Activated naive CD4-positive, alpha-beta T cell treated with anti-CD3 and anti-CD28 coated beads for 36 hours (primary cell): Measurements from ENCODE around the gene SLC9A3. TPM values are rescaled to one million over a fixed set of nuclear protein-coding genes. Genes with fewer than 3 reads are reported as not detected.
A peak's percentile ranks its signal among the peaks of the same experiment; 100 is the strongest.

Experiments used
- CTCF ChIA-PET: fragments of 350-600 bp; sonication (Branson Sonifier 250); formaldehyde crosslinking; loops from one replicate; lab custom pipeline; 2021; ENCODE audit warnings: antibody characterized with exemption; lab: Charles Lee
- DNase-seq: peaks from one replicate; pipeline ENCODE4 v3.0.0-alpha.2; 2020
- H3K27ac Mint-ChIP-seq: one replicate; pipeline ENCODE4 v1.8.0; 2021; ENCODE audit warnings: mild to moderate bottlenecking, mixed read lengths
- H3K27me3 Mint-ChIP-seq: one replicate; pipeline ENCODE4 v1.8.0; 2021; ENCODE audit warnings: low read depth, mixed read lengths
- H3K36me3 Mint-ChIP-seq: one replicate; pipeline ENCODE4 v1.8.0; 2021; ENCODE audit warnings: low read depth, mixed read lengths
- H3K4me1 Mint-ChIP-seq: one replicate; pipeline ENCODE4 v1.8.0; 2021; ENCODE audit warnings: low read depth, mixed read lengths
- H3K4me3 Mint-ChIP-seq: one replicate; pipeline ENCODE4 v1.8.0; 2021; ENCODE audit warnings: mild to moderate bottlenecking, moderate library complexity, mixed read lengths
- H3K9me3 Mint-ChIP-seq: one replicate; pipeline ENCODE4 v1.8.0; 2021; ENCODE audit warnings: mixed read lengths
- intact Hi-C: fragments of 100-400 bp; cut with micrococcal nuclease; formaldehyde crosslinking; loops from one replicate; pipeline ENCODE4 v1.15.1; 2023
- total RNA-seq, 2 experiments: library from RNA; stranded (reverse); gene quantifications; one replicate each; pipeline ENCODE4 v1.2.3, GENCODE V29; 2021

SLC9A3 gene
- total RNA-seq, 2 experiments from 2014 or later = 1.6 to 2.3 TPM

DNA sequence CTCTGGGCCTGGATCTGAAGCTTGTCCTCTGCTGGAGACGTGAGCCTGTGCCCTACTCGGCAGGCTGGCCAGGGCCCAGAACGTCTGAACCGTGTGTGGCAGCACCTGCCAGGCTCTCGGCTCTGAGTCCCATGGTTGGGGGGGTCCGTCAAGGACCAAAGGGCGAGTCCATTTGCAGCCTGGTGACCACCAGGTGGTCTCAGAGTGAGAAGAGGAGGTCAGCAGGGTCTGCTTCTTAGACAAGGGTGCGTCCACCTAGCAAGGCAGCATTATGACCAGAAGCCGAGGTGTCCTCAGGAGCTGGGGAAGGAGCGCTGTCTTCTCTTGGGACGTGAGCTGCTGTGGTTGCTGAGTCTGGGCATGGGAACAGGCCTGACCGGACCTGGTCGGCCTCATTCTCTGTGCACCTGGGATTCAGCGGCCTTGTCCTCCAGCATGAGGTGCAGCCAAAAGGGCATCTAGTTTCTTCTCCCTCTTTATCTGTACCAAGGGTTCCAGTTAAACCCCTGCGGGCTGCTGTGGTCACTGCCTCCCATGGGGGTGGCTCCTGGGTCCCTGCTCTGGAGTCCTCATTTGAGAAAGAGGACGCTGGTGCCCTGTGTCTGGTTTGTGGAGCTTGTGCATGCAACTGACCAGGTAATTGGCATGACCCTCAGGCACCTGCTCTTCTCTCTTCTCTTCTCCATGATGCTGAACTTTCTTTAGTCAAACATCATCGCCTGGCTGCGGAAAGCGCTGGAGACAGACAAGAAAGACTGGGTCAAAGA, 66.9 kb downstream of the SLC9A3 start:
- intact Hi-C loops = loop anchor here (5.0 kb wide), 1 partner anchor 240 kb away; the partner anchor contains the start of genes CCDC127 and SDHA
- no peak overlapping the region for H3K4me3 Mint-ChIP-seq
- no peak overlapping the region for H3K27ac Mint-ChIP-seq
- DNase-seq = no peak
- H3K9me3 Mint-ChIP-seq = peaks cover 4% of the 10 kb centered on the region
- no peaks in the 10 kb centered on the region for H3K27me3 Mint-ChIP-seq
- H3K4me1 Mint-ChIP-seq = peaks cover 57% of the 10 kb centered on the region
- CTCF ChIA-PET = interaction anchor here (4.0 kb wide), 1 partner anchor 10 kb away, joined by 27 read pairs; no protein-coding TSS in a partner anchor
- H3K36me3 Mint-ChIP-seq = peaks cover 60% of the 10 kb centered on the region

DNA sequence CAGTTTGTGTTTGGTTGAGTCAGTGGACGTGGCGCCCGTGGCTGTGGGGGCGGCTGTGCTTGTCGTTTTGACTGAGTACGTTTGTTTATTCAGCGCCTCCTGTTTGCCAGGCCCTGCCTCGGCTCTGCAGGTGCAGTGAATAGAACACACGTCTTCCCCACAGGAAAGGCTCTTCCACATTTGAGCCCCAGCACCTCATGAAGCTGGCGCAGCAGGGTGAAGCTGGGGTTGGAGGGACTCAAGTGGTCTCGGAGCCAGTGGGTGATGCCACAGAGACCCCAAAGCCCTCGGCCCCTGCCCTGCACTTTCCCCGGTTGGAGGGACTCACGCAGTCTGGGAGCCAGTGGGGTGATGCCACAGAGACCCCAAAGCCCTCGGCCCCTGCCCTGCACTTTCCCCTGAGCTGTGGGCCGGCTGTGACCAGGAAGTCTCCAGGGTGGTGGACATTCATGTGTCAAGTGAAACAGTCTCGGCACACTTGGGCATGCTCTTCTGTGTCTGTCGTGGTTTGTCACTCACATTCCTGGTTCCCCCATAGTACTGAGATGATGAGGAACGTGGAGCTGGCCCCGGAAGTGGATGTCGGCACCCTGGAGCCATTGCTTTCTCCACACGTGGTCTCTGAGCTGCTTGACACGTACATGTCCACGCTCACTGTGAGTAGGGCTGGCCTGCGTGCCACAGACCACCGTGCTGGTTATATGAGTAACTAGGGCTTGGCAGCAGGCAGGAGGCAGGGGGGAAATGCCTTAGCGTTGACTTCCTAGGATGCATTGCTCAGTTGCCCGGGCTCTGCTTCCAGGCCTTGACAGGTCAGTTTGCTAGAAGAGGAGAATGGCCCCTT, 67.7 kb downstream of the SLC9A3 start:
- Mint-ChIP-seq H3K27ac (no peak overlapping the region), H3K27me3 (no peaks in the 10 kb centered on the region), H3K9me3 (peaks cover 12% of the 10 kb centered on the region), H3K36me3 (peaks cover 60% of the 10 kb centered on the region), H3K4me1 (peaks cover 52% of the 10 kb centered on the region), H3K4me3 (no peak overlapping the region)
- no peak for DNase-seq
- intact Hi-C loops = loop anchor here (5.0 kb wide), 1 partner anchor 239 kb away; the partner anchor contains the start of genes CCDC127 and SDHA
- CTCF ChIA-PET = interaction anchor here (4.0 kb wide), 1 partner anchor 9 kb away, joined by 27 read pairs; no protein-coding TSS in a partner anchor

DNA sequence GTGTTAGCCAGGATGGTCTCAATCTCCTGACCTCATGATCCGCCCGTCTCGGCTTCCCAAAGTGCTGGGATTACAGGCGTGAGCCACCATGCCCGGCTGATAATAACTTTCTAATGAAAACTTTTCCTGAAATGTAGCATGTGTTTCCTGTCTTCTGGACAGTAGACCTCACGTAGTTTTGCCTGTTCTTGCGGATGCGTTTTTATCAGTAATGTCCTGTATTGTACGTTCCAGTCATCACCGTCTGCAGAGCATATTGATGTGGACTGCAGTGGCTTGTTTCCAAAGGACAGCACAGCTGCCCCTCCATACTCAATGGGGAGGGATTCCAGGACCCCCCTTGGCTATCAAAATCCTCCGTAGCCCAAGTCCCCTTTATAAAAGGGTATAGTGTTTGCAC, 68.4 kb downstream of the SLC9A3 start:
- Mint-ChIP-seq H3K4me3 (no peak overlapping the region), H3K27ac (no peak overlapping the region), H3K27me3 (no peaks in the 10 kb centered on the region), H3K9me3 (peaks cover 19% of the 10 kb centered on the region), H3K4me1 (peaks cover 51% of the 10 kb centered on the region), H3K36me3 (peaks cover 66% of the 10 kb centered on the region)
- intact Hi-C loops = loop anchor here (5.0 kb wide), 1 partner anchor 239 kb away; the partner anchor contains the start of genes CCDC127 and SDHA
- DNase-seq = no peak
- CTCF ChIA-PET = no interaction called here

- no peak for DNase-seq
- no peak overlapping the region for H3K27ac Mint-ChIP-seq
- CTCF ChIA-PET = no interaction called here
- H3K4me1 Mint-ChIP-seq = peaks cover 43% of the 10 kb centered on the region
- H3K27me3 Mint-ChIP-seq = no peaks in the 10 kb centered on the region
- H3K4me3 Mint-ChIP-seq = no peak overlapping the region
- peaks cover 20% of the 10 kb centered on the region for H3K9me3 Mint-ChIP-seq
- intact Hi-C loops = loop anchor here (5.0 kb wide), 2 partner anchors 238 to 437 kb away; partner anchors contain the start of genes BRD9, CCDC127, SDHA and TRIP13
- H3K36me3 Mint-ChIP-seq = peaks cover 66% of the 10 kb centered on the region
Observed at GRCh38 chr5:454936-455335, 69.3 kb downstream of the SLC9A3 start.

GRCh38 chr5:453725-454481, 70.3 kb downstream of the SLC9A3 start:
- Mint-ChIP-seq H3K27ac (peak overlapping the region; percentile 50), H3K36me3 (peaks cover 69% of the 10 kb centered on the region), H3K9me3 (peaks cover 20% of the 10 kb centered on the region), H3K4me1 (peaks cover 32% of the 10 kb centered on the region), H3K4me3 (no peak overlapping the region), H3K27me3 (no peaks in the 10 kb centered on the region)
- CTCF ChIA-PET = interaction anchor here (2.0 kb wide), 1 partner anchor 10 kb away, joined by 4 read pairs; no protein-coding TSS in a partner anchor
- intact Hi-C loops = loop anchor here (5.0 kb wide), 1 partner anchor 438 kb away; the partner anchor contains the start of genes BRD9 and TRIP13
- no peak for DNase-seq

DNA sequence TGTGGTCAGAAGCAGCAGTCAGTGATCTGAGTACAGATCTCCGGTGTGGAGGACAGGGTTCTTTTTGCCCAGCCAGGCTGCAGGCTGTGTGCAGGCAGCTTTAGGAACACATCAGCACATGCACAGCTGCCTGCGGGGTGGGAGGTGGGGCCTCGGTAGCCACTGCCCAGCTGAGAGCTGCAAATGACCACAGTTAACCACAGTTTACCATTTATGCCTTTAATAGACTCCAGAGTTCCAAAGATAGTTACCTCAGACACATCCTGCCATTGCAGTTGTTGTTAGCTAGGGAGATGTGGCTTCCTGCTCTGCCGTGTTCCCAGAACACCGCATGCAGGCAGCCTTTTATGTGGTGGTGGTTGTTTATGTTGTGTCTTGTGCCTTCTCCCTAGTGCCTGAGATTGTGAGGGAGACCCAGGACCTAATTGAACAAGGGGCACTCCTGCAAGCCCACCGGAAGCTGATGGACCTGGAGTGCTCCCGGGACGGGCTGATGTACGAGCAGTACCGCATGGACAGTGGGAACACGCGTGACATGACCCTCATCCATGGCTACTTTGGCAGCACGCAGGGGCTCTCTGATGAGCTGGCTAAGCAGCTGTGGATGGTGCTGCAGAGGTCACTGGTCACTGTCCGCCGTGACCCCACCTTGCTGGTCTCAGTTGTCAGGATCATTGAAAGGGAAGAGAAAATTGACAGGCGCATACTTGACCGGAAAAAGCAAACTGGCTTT, 71.1 kb downstream of the SLC9A3 start:
- H3K36me3 Mint-ChIP-seq = peaks cover 68% of the 10 kb centered on the region
- no peak overlapping the region for H3K4me3 Mint-ChIP-seq
- peaks cover 28% of the 10 kb centered on the region for H3K4me1 Mint-ChIP-seq
- intact Hi-C loops = loop anchor here (5.0 kb wide), 1 partner anchor 439 kb away; the partner anchor contains the start of genes BRD9 and TRIP13
- H3K9me3 Mint-ChIP-seq = peaks cover 20% of the 10 kb centered on the region
- DNase-seq = no peak
- CTCF ChIA-PET = interaction anchor here (0.7 to 2.0 kb wide), 2 partner anchors 9 to 10 kb away, joined by 3 to 4 read pairs; no protein-coding TSS in a partner anchor
- no peaks in the 10 kb centered on the region for H3K27me3 Mint-ChIP-seq
- peak overlapping the region; percentile 76 for H3K27ac Mint-ChIP-seq

- Mint-ChIP-seq H3K36me3 (peaks cover 69% of the 10 kb centered on the region), H3K27me3 (no peaks in the 10 kb centered on the region), H3K27ac (no peak overlapping the region), H3K4me3 (no peak overlapping the region), H3K4me1 (peaks cover 27% of the 10 kb centered on the region), H3K9me3 (peaks cover 20% of the 10 kb centered on the region)
- no peak for DNase-seq
- intact Hi-C loops = loop anchor here (5.0 kb wide), 1 partner anchor 440 kb away; the partner anchor contains the start of genes BRD9 and TRIP13
- CTCF ChIA-PET = interaction anchor here (2.0 kb wide), 1 partner anchor 7 kb away, joined by 4 read pairs; no protein-coding TSS in a partner anchor
Observed at GRCh38 chr5:451587-452458, 72.4 kb downstream of the SLC9A3 start.

DNA sequence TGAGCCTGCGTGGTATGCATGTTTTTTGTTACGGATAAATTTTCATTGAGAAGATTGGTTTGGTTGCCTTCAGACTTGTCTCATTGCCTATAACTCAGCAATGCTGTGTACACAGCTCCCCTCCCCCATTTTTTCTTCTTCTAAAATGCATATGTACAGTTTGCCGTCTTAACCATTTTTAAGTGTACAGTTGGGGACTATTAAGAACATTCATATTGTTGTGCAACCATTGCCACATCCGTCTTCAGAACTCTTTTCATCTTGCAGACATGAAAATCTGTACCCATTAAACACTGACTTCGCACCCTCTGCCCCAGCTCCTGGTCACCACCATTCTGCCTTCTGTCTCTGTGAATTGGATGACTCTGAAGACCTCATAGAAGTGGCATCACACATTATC, 75.1 kb downstream of the SLC9A3 start:
- DNase-seq = no peak
- H3K27ac Mint-ChIP-seq = no peak overlapping the region
- peaks cover 39% of the 10 kb centered on the region for H3K4me1 Mint-ChIP-seq
- H3K27me3 Mint-ChIP-seq = no peaks in the 10 kb centered on the region
- intact Hi-C loops = no loop called here
- peaks cover 69% of the 10 kb centered on the region for H3K36me3 Mint-ChIP-seq
- peaks cover 20% of the 10 kb centered on the region for H3K9me3 Mint-ChIP-seq
- CTCF ChIA-PET = interaction anchor here (0.8 to 4.3 kb wide), 3 partner anchors 9 to 24 kb away, joined by 3 to 27 read pairs (median 4); no protein-coding TSS in a partner anchor
- H3K4me3 Mint-ChIP-seq = no peak overlapping the region

DNA sequence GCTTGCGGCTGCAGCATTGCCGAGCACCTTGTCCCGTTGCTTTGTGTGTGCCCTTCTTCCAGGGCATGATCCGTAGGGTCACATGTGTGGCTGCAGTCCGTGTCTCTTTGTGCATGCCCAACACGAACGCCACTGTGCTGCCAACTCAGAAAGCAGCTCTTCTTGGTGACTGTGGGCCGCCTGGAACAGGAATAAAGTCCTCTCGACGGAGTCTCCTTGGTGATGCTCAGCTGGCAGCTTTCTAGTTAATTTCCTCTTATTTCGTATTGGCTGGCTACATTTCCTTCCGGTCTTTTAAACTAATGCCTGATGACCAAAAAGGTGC, 75.5 kb downstream of the SLC9A3 start:
- peak overlapping the region; percentile 25 for H3K27ac Mint-ChIP-seq
- DNase-seq = peak; percentile 1
- peaks cover 39% of the 10 kb centered on the region for H3K4me1 Mint-ChIP-seq
- peaks cover 67% of the 10 kb centered on the region for H3K36me3 Mint-ChIP-seq
- intact Hi-C loops = no loop called here
- CTCF ChIA-PET = interaction anchor here (0.8 to 4.3 kb wide), 3 partner anchors 10 to 25 kb away, joined by 3 to 27 read pairs (median 4); no protein-coding TSS in a partner anchor
- no peaks in the 10 kb centered on the region for H3K27me3 Mint-ChIP-seq
- no peak overlapping the region for H3K4me3 Mint-ChIP-seq
- H3K9me3 Mint-ChIP-seq = peaks cover 20% of the 10 kb centered on the region

- peaks cover 37% of the 10 kb centered on the region for H3K4me1 Mint-ChIP-seq
- H3K27ac Mint-ChIP-seq = peak overlapping the region; percentile 25
- no peaks in the 10 kb centered on the region for H3K27me3 Mint-ChIP-seq
- peaks cover 62% of the 10 kb centered on the region for H3K36me3 Mint-ChIP-seq
- no peak overlapping the region for H3K4me3 Mint-ChIP-seq
- intact Hi-C loops = no loop called here
- CTCF ChIA-PET = interaction anchor here (1.0 to 4.3 kb wide), 2 partner anchors 10 to 24 kb away, joined by 4 to 27 read pairs; no protein-coding TSS in a partner anchor
- H3K9me3 Mint-ChIP-seq = peaks cover 20% of the 10 kb centered on the region
- DNase-seq = peak; percentile 1
Observed at GRCh38 chr5:448061-448765, 76.0 kb downstream of the SLC9A3 start.
